H1 (cell line): ENCODE measurements around the gene SIDT1. TPM values are rescaled to one million over a fixed set of nuclear protein-coding genes. Genes with fewer than 3 reads are reported as not detected.

ENCODE experiments used
- CTCF ChIA-PET: fragments of 300-600 bp; sonication (Branson Sonifier 250); formaldehyde crosslinking; loops from one replicate; lab custom pipeline; 2021; ENCODE audit not compliant: partially characterized antibody; lab: Charles Lee
- POLR2A ChIA-PET: fragments of 300-600 bp; sonication (Branson Sonifier 250); formaldehyde crosslinking; loops from one replicate; lab custom pipeline; 2021; ENCODE audit warnings: inconsistent platforms; ENCODE audit not compliant: partially characterized antibody; lab: Charles Lee
- DNase-seq, 2 experiments: peaks; one replicate each; pipeline versions ENCODE4 v3.0.0 to v3.0.0-alpha.2; 2010 to 2022; ENCODE audit warnings: low spot score in 2 of 2, low read depth in 1 of 2, mixed read lengths in 1 of 2
- FAIRE-seq: peaks from 2 replicates; lab custom pipeline; 2011; peaks lifted over from hg19 to GRCh38; lab: Jason Lieb, UNC
- H2AFZ ChIP-seq: 2 replicates; pipeline ENCODE4 v1.8.1; 2012; ENCODE audit warnings: low read length, inconsistent platforms
- H2AK5ac ChIP-seq: 2 replicates; pipeline ENCODE4 v1.6.1; 2013; ENCODE audit warnings: low read depth, low read length
- H2BK120ac ChIP-seq: replicated peaks from 2 replicates; pipeline ENCODE3; 2013; ENCODE audit warnings: low read depth, low read length, inconsistent platforms
- H2BK12ac ChIP-seq: 2 replicates; pipeline ENCODE4 v1.6.1; 2013; ENCODE audit warnings: low read depth, low read length
- H2BK15ac ChIP-seq: 2 replicates; pipeline ENCODE4 v1.6.1; 2013; ENCODE audit warnings: low read length
- H2BK20ac ChIP-seq: 2 replicates; pipeline ENCODE4 v1.6.1; 2013; ENCODE audit warnings: low read length
- H2BK5ac ChIP-seq: 2 replicates; pipeline ENCODE4 v1.6.1; 2013; ENCODE audit warnings: low read depth, low read length
- H3K14ac ChIP-seq: 2 replicates; pipeline ENCODE4 v1.6.1; 2013; ENCODE audit warnings: inconsistent platforms; ENCODE audit not compliant: insufficient read length
- H3K18ac ChIP-seq: 2 replicates; pipeline ENCODE4 v1.6.1; 2013; ENCODE audit warnings: low read length; ENCODE audit errors: extremely low read depth
- H3K23ac ChIP-seq: 2 replicates; pipeline ENCODE4 v1.6.1; 2013; ENCODE audit warnings: inconsistent platforms; ENCODE audit not compliant: insufficient read length
- H3K23me2 ChIP-seq: 2 replicates; pipeline ENCODE4 v1.6.1; 2013; ENCODE audit warnings: low read depth, low read length
- H3K27ac ChIP-seq: 2 replicates; pipeline ENCODE4 v1.6.1; 2011; ENCODE audit warnings: low read depth, low read length, inconsistent platforms
- H3K27me3 ChIP-seq, 4 experiments: replicated peaks in 1 of 4; 1 replicate in 1 of 4; 2 replicates in 3 of 4; pipeline versions ENCODE4 v1.6.1 to v1.8.1; 2011 to 2013; ENCODE audit warnings: low read length in 3 of 4, mild to moderate bottlenecking in 3 of 4, inconsistent platforms in 2 of 4, mixed read lengths in 2 of 4, moderate library complexity in 1 of 4; ENCODE audit not compliant: control insufficient read depth in 3 of 4, insufficient read depth in 3 of 4; ENCODE audit errors: extremely low read depth in 1 of 4
- H3K36me3 ChIP-seq, 4 experiments: 2 replicates each; pipeline versions ENCODE4 v1.6.1 to v1.8.1; 2011 to 2013; ENCODE audit warnings: mild to moderate bottlenecking in 4 of 4, low read length in 3 of 4, moderate library complexity in 2 of 4, control low read depth in 1 of 4, inconsistent platforms in 1 of 4; ENCODE audit not compliant: insufficient read depth in 4 of 4, control insufficient read depth in 2 of 4
- H3K4ac ChIP-seq: replicated peaks from 2 replicates; pipeline ENCODE3; 2013; ENCODE audit warnings: low read length, low read depth, mixed read lengths, inconsistent platforms; ENCODE audit not compliant: insufficient read length
- H3K4me1 ChIP-seq, 4 experiments: replicated peaks in 1 of 4; 1 replicate in 1 of 4; 2 replicates in 3 of 4; pipeline versions ENCODE4 v1.6.1 to v1.8.1; 2011 to 2013; ENCODE audit warnings: low read length in 3 of 4, inconsistent platforms in 2 of 4, mixed read lengths in 1 of 4; ENCODE audit not compliant: insufficient read depth in 4 of 4, control insufficient read depth in 3 of 4
- H3K4me2 ChIP-seq, 2 experiments: 2 replicates each; pipeline versions ENCODE4 v1.6.1 to v1.8.1; 2011 to 2013; ENCODE audit warnings: low read depth in 2 of 2, low read length in 2 of 2, control low read depth in 1 of 2, inconsistent platforms in 1 of 2, mild to moderate bottlenecking in 1 of 2; ENCODE audit not compliant: insufficient read depth in 1 of 2
- H3K4me3 ChIP-seq, 4 experiments: fragments of 200-600, 300-600 bp in 1 of 4; sonication (generic), shearing (Covaris generic), sonication (Bioruptor Twin) in 1 of 4; 2 replicates each; pipeline versions ENCODE4 v1.5.1 to v1.8.1; 2011 to 2016; ENCODE audit warnings: low read length in 4 of 4, low read depth in 3 of 4, control low read depth in 2 of 4, inconsistent platforms in 2 of 4, mild to moderate bottlenecking in 2 of 4, mixed read lengths in 1 of 4, moderate library complexity in 1 of 4; ENCODE audit not compliant: insufficient read depth in 2 of 4; ENCODE audit errors: extremely low read depth in 1 of 4
- H3K56ac ChIP-seq: replicated peaks from 2 replicates; pipeline ENCODE3; 2013; ENCODE audit warnings: low read depth, mild to moderate bottlenecking, mixed read lengths, low read length, inconsistent platforms; ENCODE audit not compliant: insufficient read length
- H3K79me1 ChIP-seq: 2 replicates; pipeline ENCODE4 v1.6.1; 2013; ENCODE audit warnings: low read depth, low read length, control low read depth
- H3K79me2 ChIP-seq, 2 experiments: 2 replicates each; pipeline versions ENCODE4 v1.6.1 to v1.8.1; 2012 to 2013; ENCODE audit warnings: low read length in 2 of 2, mild to moderate bottlenecking in 2 of 2, inconsistent platforms in 1 of 2; ENCODE audit not compliant: insufficient read depth in 2 of 2, control insufficient read depth in 1 of 2
- H3K9ac ChIP-seq, 4 experiments: replicated peaks in 1 of 4; 1 replicate in 1 of 4; 2 replicates in 3 of 4; pipeline versions ENCODE4 v1.6.1 to v1.8.1; 2011 to 2013; ENCODE audit warnings: low read depth in 3 of 4, low read length in 3 of 4, control low read depth in 2 of 4, mild to moderate bottlenecking in 2 of 4, moderate library complexity in 2 of 4, inconsistent platforms in 1 of 4; ENCODE audit errors: extremely low read depth in 1 of 4
- H3K9me3 ChIP-seq, 2 experiments: 2 replicates each; pipeline versions ENCODE4 v1.6.1 to v1.8.1; 2012 to 2013; ENCODE audit warnings: mild to moderate bottlenecking in 2 of 2, moderate library complexity in 2 of 2, control low read depth in 1 of 2, inconsistent platforms in 1 of 2, low read depth in 1 of 2, low read length in 1 of 2, mixed read lengths in 1 of 2; ENCODE audit not compliant: insufficient read depth in 2 of 2
- H4K20me1 ChIP-seq, 2 experiments: replicated peaks in 1 of 2; 2 replicates each; pipeline versions ENCODE3 to v1.8.1; 2011 to 2013; ENCODE audit warnings: inconsistent platforms in 2 of 2, low read length in 2 of 2, mild to moderate bottlenecking in 1 of 2; ENCODE audit not compliant: insufficient read depth in 2 of 2, control insufficient read depth in 1 of 2
- H4K5ac ChIP-seq: 2 replicates; pipeline ENCODE4 v1.6.1; 2013; ENCODE audit warnings: low read length, low read depth, mixed read lengths, inconsistent platforms; ENCODE audit not compliant: insufficient read length
- H4K8ac ChIP-seq: 2 replicates; pipeline ENCODE4 v1.8.0; 2013; ENCODE audit warnings: mild to moderate bottlenecking, moderate library complexity, low read length, inconsistent platforms; ENCODE audit not compliant: insufficient read depth; ENCODE audit errors: extremely low read depth
- H4K91ac ChIP-seq: replicated peaks from 2 replicates; pipeline ENCODE3; 2013; ENCODE audit warnings: low read length, mixed read lengths, inconsistent platforms; ENCODE audit not compliant: insufficient read length
- GABPA ChIP-seq: IDR thresholded peaks from 2 replicates; pipeline ENCODE4 v1.6.1; 2011; ENCODE audit warnings: mild to moderate bottlenecking, low read length, moderate library complexity, borderline replicate concordance; ENCODE audit not compliant: insufficient read depth
- RAD21 ChIP-seq, 2 experiments: IDR thresholded peaks in 1 of 2; conservative IDR thresholded peaks in 1 of 2; 2 replicates each; pipeline ENCODE4 v1.6.1; 2011; ENCODE audit warnings: low read depth in 2 of 2, low read length in 2 of 2, improper control_type of control experiment in 1 of 2, inconsistent platforms in 1 of 2, mild to moderate bottlenecking in 1 of 2, moderate library complexity in 1 of 2
- SIX5 ChIP-seq: IDR thresholded peaks from 2 replicates; pipeline ENCODE4 v1.6.1; 2011; ENCODE audit warnings: mild to moderate bottlenecking, low read depth, low read length
- ZNF274 ChIP-seq: IDR thresholded peaks from 2 replicates; pipeline ENCODE4 v1.7.0; 2012; ENCODE audit warnings: low read length, borderline replicate concordance; ENCODE audit errors: extremely low read depth
- WGBS, 2 experiments: shearing (Covaris generic) in 1 of 2; methylation state at CpG; one replicate each; pipeline versions ENCODE4 v1.1.6 to v1.1.7; 2013 to 2015; ENCODE audit warnings: low lambda C conversion rate in 2 of 2, mixed read lengths in 2 of 2, inconsistent platforms in 1 of 2, low coverage in 1 of 2, missing lambda C conversion rate in 1 of 2; ENCODE audit not compliant: insufficient replicate concordance in 2 of 2, insufficient coverage in 1 of 2, insufficient read length in 1 of 2; ENCODE audit errors: extremely low coverage in 1 of 2, missing lambda C conversion rate in 1 of 2; 5-methylcytosine and 5-hydroxymethylcytosine counted together
- polyA plus RNA-seq, 7 experiments: library from polyadenylated mRNA; depleted of rRNA in 3 of 7; stranded (reverse) in 5 of 7; unstranded in 2 of 7; fragments of >200 nt in 5 of 7; fragments of 200-250 nt in 2 of 7; gene quantifications; 1 replicate in 5 of 7; 2 replicates in 1 of 7; 4 replicates in 1 of 7; pipeline versions ENCODE4 v1.2.1 to v1.2.3, GENCODE V29; 2011 to 2013; ENCODE audit warnings: missing spikeins in 2 of 7, mixed read lengths in 2 of 7
- total RNA-seq: library from RNA; stranded (reverse); fragmentation: NEBNext Ultra II Directional; extraction: Animal tissue kit (Norgen Biotek cat#: 25700); gene quantifications from 2 replicates; pipeline ENCODE4 v1.2.1, GENCODE V29; 2021

SIDT1 gene
- total and polyA plus RNA-seq, 2 of the 8 experiments (the other 6 are each of a cell fraction or from before 2014, with no cell fraction given) = 0.06 TPM; not detected in 1

GRCh38 chr3:113499081-113499480 is 33.3 kb upstream of the SIDT1 start:
- Histone ChIP-seq H2BK20ac (no peak overlapping the region), H3K4me2 (no peak overlapping the region), H3K36me3 (peaks cover 0 to 4% (median 0%) of the 10 kb centered on the region in 4 experiments; a peak in 2 of 8 replicates), H3K79me1 (no peaks in the 10 kb centered on the region), H4K8ac (no peak overlapping the region), H3K9me3 (no peaks in the 10 kb centered on the region), H3K56ac (no peak overlapping the region), H3K27ac (no peak overlapping the region), H2BK15ac (no peak overlapping the region), H3K23me2 (no peaks in the 10 kb centered on the region), H2BK120ac (no peak overlapping the region), H3K27me3 (no peaks in the 10 kb centered on the region), H3K4ac (no peak overlapping the region), H3K4me3 (no peak overlapping the region), H4K91ac (no peak overlapping the region), H3K18ac (no peak overlapping the region), H3K4me1 (no peaks in the 10 kb centered on the region), H3K14ac (no peak overlapping the region), H2BK5ac (no peak overlapping the region), H2AK5ac (no peak overlapping the region), H3K23ac (no peak overlapping the region), H4K20me1 (no peaks in the 10 kb centered on the region), H3K9ac (no peak overlapping the region), H2BK12ac (no peak overlapping the region), H2AFZ (no peak overlapping the region), H3K79me2 (no peaks in the 10 kb centered on the region), H4K5ac (no peak overlapping the region)
- TF ChIP-seq SIX5 = no peak
- TF ChIP-seq RAD21 (IDR thresholded peaks at IDR 0.05 in 1 of 2, conservative IDR thresholded peaks at IDR 0.05 in 1 of 2; ENCODE audit: low read depth in 2 of 2, low read length in 2 of 2) = no peak
- TF ChIP-seq GABPA = no peak
- no peak for TF ChIP-seq ZNF274
- FAIRE-seq = no peak
- DNase-seq = no peak
- 90% methylated on average over 1 of the region's 1 CpG; no CpG with 5 or more reads in 1 of the 2 experiments for WGBS, 2 experiments
- POLR2A ChIA-PET = interaction anchor here (1.0 kb wide), 1 partner anchor 16 kb away, joined by 4 read pairs; the partner anchor contains the start of gene SPICE1
- CTCF ChIA-PET = interaction anchor here (0.9 to 4.4 kb wide), 4 partner anchors 16 to 126 kb away, joined by 3 to 29 read pairs (median 18); partner anchors contain the start of gene SPICE1
